HEK293 (cell line): Measurements from ENCODE around the gene WDR41.

Experiments used
- CTCF ChIA-PET: fragments of 350-600 bp; formaldehyde crosslinking; extraction: SDS; loops from one replicate; lab custom pipeline; 2021; ENCODE audit warnings: antibody characterized with exemption; lab: Yijun Ruan, JAX
- POLR2A ChIA-PET: fragments of 300-600 bp; formaldehyde crosslinking; extraction: SDS; loops from one replicate; lab custom pipeline; 2020; ENCODE audit warnings: antibody characterized with exemption, inconsistent platforms; lab: Yijun Ruan, JAX
- H3K27ac ChIP-seq: fragments of 200-500 bp; sonication (Bioruptor generic); 2 replicates; pipeline ENCODE4 v1.5.1; 2014; ENCODE audit warnings: low read depth, low read length, control low read depth, inconsistent platforms; ENCODE audit errors: extremely low read depth
- H3K36me3 ChIP-seq, 2 experiments: fragments of 200-500 bp in 1 of 2; sonication (Bioruptor generic) in 1 of 2; 1 replicate in 1 of 2; 2 replicates in 1 of 2; pipeline ENCODE4 v1.5.1; 2014 to 2017; ENCODE audit warnings: inconsistent platforms in 2 of 2, low read length in 2 of 2; ENCODE audit not compliant: control insufficient read depth in 2 of 2, insufficient read depth in 1 of 2
- H3K4me1 ChIP-seq: fragments of 200-500 bp; sonication (Bioruptor generic); 2 replicates; pipeline ENCODE4 v1.5.1; 2014; ENCODE audit warnings: mild to moderate bottlenecking, low read length, inconsistent platforms; ENCODE audit not compliant: control insufficient read depth, insufficient read depth
- H3K4me3 ChIP-seq: 2 replicates; pipeline ENCODE4 v1.5.1; 2011; ENCODE audit warnings: low read depth, mild to moderate bottlenecking, control low read depth, low read length, moderate library complexity
- H3K9me3 ChIP-seq: fragments of 200-500 bp; sonication (Bioruptor generic); 2 replicates; pipeline ENCODE4 v1.5.1; 2014; ENCODE audit warnings: low read depth, low read length, inconsistent platforms; ENCODE audit not compliant: control insufficient read depth, insufficient read depth
- TCF7L2 ChIP-seq: IDR thresholded peaks from 2 replicates; pipeline ENCODE4 v1.6.1; 2011; ENCODE audit warnings: low read depth, mild to moderate bottlenecking, inconsistent platforms, low read length, moderate library complexity, borderline replicate concordance
- YY2 ChIP-seq: fragments of 450-650 bp; formaldehyde crosslinking; IDR thresholded peaks from 2 replicates; pipeline ENCODE4 v1.5.1; 2016; ENCODE audit warnings: missing biosample characterization, missing genetic modification characterization
- ZFP41 ChIP-seq: fragments of 450-650 bp; formaldehyde crosslinking; IDR thresholded peaks from 2 replicates; pipeline ENCODE4 v1.5.1; 2016; ENCODE audit warnings: missing biosample characterization, missing genetic modification characterization, borderline replicate concordance
- ZNF112 ChIP-seq: fragments of 450-650 bp; formaldehyde crosslinking; IDR thresholded peaks from 2 replicates; pipeline ENCODE4 v1.5.0; 2017; ENCODE audit warnings: missing biosample characterization, missing genetic modification characterization
- ZNF132 ChIP-seq: fragments of 450-650 bp; formaldehyde crosslinking; IDR thresholded peaks from 2 replicates; pipeline ENCODE4 v1.5.1; 2017; ENCODE audit warnings: missing biosample characterization, missing genetic modification characterization, borderline replicate concordance
- ZNF16 ChIP-seq: fragments of 450-650 bp; formaldehyde crosslinking; IDR thresholded peaks from 2 replicates; pipeline ENCODE4 v1.5.1; 2016; ENCODE audit warnings: low read depth, missing biosample characterization, missing genetic modification characterization
- ZNF561 ChIP-seq: fragments of 450-650 bp; IDR thresholded peaks from 2 replicates; pipeline ENCODE4 v1.5.1; 2018; ENCODE audit warnings: missing biosample characterization, missing genetic modification characterization, borderline replicate concordance
- ZNF571 ChIP-seq: fragments of 450-650 bp; formaldehyde crosslinking; IDR thresholded peaks from 2 replicates; pipeline ENCODE4 v1.5.0; 2017; ENCODE audit warnings: missing biosample characterization, missing genetic modification characterization
- ZNF654 ChIP-seq: fragments of 450-650 bp; formaldehyde crosslinking; IDR thresholded peaks from 2 replicates; pipeline ENCODE4 v1.5.1; 2016; ENCODE audit warnings: low read depth, missing biosample characterization, missing genetic modification characterization
- ZNF670 ChIP-seq: fragments of 450-650 bp; formaldehyde crosslinking; IDR thresholded peaks from 2 replicates; pipeline ENCODE4 v1.5.1; 2016; ENCODE audit warnings: missing biosample characterization, missing genetic modification characterization, low read depth
- ZNF776 ChIP-seq: fragments of 450-650 bp; formaldehyde crosslinking; IDR thresholded peaks from 2 replicates; pipeline ENCODE4 v1.5.0; 2017; ENCODE audit warnings: missing biosample characterization, missing genetic modification characterization, borderline replicate concordance
- TF ChIP-seq, protein P1 (sequence below): fragments of 450-650 bp; formaldehyde crosslinking; IDR thresholded peaks from 2 replicates; pipeline ENCODE4 v1.5.1; 2016; ENCODE audit warnings: missing biosample characterization, missing genetic modification characterization
- TF ChIP-seq, protein P2 (sequence below): IDR thresholded peaks from 2 replicates; pipeline ENCODE4 v1.6.1; 2011; ENCODE audit warnings: mild to moderate bottlenecking, low read depth, low read length, borderline replicate concordance
- TF ChIP-seq, protein P3 (sequence below): fragments of 450-650 bp; formaldehyde crosslinking; IDR thresholded peaks from 2 replicates; pipeline ENCODE4 v1.5.1; 2016; ENCODE audit warnings: missing biosample characterization, missing genetic modification characterization
- TF ChIP-seq, protein P4 (sequence below): fragments of 450-650 bp; formaldehyde crosslinking; IDR thresholded peaks from 2 replicates; pipeline ENCODE4 v1.5.1; 2016; ENCODE audit warnings: missing biosample characterization, missing genetic modification characterization
- TF ChIP-seq, protein P5 (sequence below): fragments of 450-650 bp; formaldehyde crosslinking; IDR thresholded peaks from 2 replicates; pipeline ENCODE4 v1.5.1; 2016; ENCODE audit warnings: missing biosample characterization, missing genetic modification characterization
- TF ChIP-seq, protein P6 (sequence below): fragments of 450-650 bp; formaldehyde crosslinking; optimal IDR thresholded peaks from 2 replicates; pipeline ENCODE3; 2016; ENCODE audit warnings: missing biosample characterization, mild to moderate bottlenecking, missing genetic modification characterization
- TF ChIP-seq, protein P7 (sequence below): fragments of 450-650 bp; formaldehyde crosslinking; IDR thresholded peaks from 2 replicates; pipeline ENCODE4 v1.5.1; 2016; ENCODE audit warnings: missing biosample characterization, missing genetic modification characterization

WDR41 gene

DNA sequence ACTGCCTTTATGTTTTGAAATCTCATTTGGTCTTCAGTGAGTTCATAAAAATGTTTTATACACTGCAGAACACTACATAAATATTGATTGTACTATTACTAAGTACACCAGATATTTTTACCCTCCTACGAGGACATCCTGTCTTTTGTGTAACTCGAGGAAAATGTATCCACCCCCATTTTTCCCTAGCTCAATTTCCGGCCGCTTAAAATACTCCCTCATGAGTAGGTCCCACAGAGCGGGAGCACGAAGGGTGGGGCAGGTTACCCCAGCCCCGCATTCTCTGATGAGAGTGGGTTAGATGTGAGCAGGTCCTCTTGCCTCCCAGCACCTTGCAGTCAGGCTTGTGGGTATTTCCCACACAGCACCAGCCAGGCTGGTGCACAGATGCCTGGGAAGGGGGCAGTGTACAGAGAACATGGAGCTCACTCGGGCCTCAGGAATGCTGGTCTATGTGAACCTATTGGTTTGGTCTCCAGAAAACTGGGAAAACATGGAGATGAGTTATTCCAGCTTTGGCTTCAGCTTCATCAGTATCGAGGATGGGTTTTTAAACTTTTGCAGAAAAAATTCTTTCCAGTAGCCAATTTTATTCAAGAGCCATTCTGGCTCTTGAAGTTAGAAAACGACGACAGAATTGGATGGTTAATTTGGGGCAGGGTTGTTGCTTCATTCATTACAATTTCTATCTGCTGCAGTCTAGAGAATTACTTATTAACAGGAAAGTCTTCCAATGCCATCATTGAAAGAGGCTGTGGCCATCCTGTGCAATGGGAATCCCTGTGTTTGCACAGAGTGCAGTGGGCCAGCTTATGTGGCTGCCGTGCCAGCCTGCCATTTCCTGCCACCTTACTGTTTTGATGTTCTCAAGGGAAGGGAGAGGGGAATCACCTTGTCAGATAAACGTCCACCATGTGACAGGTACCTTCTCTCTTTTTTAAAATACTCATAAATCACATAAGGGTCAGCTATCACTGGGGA, 73.2 kb downstream of the WDR41 start:
- ChIA-PET POLR2A (no interaction called here), CTCF (no interaction called here)
- Histone ChIP-seq H3K36me3 (no peaks in the 10 kb centered on the region), H3K27ac (no peak overlapping the region), H3K4me1 (no peaks in the 10 kb centered on the region), H3K4me3 (no peak overlapping the region), H3K9me3 (no peaks in the 10 kb centered on the region)
- TF ChIP-seq, protein P1, sequence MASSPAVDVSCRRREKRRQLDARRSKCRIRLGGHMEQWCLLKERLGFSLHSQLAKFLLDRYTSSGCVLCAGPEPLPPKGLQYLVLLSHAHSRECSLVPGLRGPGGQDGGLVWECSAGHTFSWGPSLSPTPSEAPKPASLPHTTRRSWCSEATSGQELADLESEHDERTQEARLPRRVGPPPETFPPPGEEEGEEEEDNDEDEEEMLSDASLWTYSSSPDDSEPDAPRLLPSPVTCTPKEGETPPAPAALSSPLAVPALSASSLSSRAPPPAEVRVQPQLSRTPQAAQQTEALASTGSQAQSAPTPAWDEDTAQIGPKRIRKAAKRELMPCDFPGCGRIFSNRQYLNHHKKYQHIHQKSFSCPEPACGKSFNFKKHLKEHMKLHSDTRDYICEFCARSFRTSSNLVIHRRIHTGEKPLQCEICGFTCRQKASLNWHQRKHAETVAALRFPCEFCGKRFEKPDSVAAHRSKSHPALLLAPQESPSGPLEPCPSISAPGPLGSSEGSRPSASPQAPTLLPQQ (tag by site-specific recombination) = no peak
- no peak for TF ChIP-seq TCF7L2
- TF ChIP-seq ZNF776 (tag by site-specific recombination) = no peak
- no peak for TF ChIP-seq ZNF670 (tag by site-specific recombination)
- TF ChIP-seq, protein P2, sequence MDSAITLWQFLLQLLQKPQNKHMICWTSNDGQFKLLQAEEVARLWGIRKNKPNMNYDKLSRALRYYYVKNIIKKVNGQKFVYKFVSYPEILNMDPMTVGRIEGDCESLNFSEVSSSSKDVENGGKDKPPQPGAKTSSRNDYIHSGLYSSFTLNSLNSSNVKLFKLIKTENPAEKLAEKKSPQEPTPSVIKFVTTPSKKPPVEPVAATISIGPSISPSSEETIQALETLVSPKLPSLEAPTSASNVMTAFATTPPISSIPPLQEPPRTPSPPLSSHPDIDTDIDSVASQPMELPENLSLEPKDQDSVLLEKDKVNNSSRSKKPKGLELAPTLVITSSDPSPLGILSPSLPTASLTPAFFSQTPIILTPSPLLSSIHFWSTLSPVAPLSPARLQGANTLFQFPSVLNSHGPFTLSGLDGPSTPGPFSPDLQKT = no peak
- TF ChIP-seq, protein P3, sequence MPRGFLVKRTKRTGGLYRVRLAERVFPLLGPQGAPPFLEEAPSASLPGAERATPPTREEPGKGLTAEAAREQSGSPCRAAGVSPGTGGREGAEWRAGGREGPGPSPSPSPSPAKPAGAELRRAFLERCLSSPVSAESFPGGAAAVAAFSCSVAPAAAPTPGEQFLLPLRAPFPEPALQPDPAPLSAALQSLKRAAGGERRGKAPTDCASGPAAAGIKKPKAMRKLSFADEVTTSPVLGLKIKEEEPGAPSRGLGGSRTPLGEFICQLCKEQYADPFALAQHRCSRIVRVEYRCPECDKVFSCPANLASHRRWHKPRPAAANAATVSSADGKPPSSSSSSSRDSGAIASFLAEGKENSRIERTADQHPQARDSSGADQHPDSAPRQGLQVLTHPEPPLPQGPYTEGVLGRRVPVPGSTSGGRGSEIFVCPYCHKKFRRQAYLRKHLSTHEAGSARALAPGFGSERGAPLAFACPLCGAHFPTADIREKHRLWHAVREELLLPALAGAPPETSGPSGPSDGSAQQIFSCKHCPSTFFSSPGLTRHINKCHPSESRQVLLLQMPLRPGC (tag by site-specific recombination) = no peak
- TF ChIP-seq, protein P4, sequence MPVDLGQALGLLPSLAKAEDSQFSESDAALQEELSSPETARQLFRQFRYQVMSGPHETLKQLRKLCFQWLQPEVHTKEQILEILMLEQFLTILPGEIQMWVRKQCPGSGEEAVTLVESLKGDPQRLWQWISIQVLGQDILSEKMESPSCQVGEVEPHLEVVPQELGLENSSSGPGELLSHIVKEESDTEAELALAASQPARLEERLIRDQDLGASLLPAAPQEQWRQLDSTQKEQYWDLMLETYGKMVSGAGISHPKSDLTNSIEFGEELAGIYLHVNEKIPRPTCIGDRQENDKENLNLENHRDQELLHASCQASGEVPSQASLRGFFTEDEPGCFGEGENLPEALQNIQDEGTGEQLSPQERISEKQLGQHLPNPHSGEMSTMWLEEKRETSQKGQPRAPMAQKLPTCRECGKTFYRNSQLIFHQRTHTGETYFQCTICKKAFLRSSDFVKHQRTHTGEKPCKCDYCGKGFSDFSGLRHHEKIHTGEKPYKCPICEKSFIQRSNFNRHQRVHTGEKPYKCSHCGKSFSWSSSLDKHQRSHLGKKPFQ (tag by site-specific recombination) = no peak
- TF ChIP-seq, protein P5, sequence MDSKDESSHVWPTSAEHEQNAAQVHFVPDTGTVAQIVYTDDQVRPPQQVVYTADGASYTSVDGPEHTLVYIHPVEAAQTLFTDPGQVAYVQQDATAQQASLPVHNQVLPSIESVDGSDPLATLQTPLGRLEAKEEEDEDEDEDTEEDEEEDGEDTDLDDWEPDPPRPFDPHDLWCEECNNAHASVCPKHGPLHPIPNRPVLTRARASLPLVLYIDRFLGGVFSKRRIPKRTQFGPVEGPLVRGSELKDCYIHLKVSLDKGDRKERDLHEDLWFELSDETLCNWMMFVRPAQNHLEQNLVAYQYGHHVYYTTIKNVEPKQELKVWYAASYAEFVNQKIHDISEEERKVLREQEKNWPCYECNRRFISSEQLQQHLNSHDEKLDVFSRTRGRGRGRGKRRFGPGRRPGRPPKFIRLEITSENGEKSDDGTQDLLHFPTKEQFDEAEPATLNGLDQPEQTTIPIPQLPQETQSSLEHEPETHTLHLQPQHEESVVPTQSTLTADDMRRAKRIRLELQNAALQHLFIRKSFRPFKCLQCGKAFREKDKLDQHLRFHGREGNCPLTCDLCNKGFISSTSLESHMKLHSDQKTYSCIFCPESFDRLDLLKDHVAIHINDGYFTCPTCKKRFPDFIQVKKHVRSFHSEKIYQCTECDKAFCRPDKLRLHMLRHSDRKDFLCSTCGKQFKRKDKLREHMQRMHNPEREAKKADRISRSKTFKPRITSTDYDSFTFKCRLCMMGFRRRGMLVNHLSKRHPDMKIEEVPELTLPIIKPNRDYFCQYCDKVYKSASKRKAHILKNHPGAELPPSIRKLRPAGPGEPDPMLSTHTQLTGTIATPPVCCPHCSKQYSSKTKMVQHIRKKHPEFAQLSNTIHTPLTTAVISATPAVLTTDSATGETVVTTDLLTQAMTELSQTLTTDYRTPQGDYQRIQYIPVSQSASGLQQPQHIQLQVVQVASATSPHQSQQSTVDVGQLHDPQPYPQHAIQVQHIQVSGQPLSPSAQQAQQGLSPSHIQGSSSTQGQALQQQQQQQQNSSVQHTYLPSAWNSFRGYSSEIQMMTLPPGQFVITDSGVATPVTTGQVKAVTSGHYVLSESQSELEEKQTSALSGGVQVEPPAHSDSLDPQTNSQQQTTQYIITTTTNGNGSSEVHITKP = no peak
- no peak for TF ChIP-seq YY2 (tag by site-specific recombination)

DNA sequence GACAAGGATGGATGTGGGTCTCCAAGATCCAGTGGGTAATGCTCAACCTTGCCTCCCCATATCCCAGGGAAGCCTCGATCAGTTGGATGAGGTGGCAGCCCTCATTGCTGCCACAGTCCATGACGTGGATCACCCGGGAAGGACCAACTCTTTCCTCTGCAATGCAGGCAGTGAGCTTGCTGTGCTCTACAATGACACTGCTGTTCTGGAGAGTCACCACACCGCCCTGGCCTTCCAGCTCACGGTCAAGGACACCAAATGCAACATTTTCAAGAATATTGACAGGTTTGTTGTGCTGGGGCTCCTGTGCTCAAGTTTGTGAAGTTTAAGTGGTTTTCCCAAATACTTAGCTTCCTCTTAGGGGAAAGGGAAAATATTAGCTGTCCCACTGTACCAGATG, 74.0 kb downstream of the WDR41 start:
- H3K27ac ChIP-seq = no peak overlapping the region
- CTCF ChIA-PET = no interaction called here
- TF ChIP-seq, protein P2 = no peak
- no peak for TF ChIP-seq ZNF132 (tag by site-specific recombination)
- TF ChIP-seq ZFP41 (tag by site-specific recombination) = no peak
- TF ChIP-seq ZNF16 (tag by site-specific recombination) = no peak
- TF ChIP-seq, protein P6, sequence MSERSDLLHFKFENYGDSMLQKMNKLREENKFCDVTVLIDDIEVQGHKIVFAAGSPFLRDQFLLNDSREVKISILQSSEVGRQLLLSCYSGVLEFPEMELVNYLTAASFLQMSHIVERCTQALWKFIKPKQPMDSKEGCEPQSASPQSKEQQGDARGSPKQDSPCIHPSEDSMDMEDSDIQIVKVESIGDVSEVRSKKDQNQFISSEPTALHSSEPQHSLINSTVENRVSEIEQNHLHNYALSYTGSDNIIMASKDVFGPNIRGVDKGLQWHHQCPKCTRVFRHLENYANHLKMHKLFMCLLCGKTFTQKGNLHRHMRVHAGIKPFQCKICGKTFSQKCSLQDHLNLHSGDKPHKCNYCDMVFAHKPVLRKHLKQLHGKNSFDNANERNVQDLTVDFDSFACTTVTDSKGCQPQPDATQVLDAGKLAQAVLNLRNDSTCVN (tag by site-specific recombination) = no peak
- no peak for TF ChIP-seq ZNF571 (tag by site-specific recombination)
- TF ChIP-seq ZNF112 (tag by site-specific recombination) = no peak
- no peak for TF ChIP-seq ZNF654 (tag by site-specific recombination)
- TF ChIP-seq, protein P7, sequence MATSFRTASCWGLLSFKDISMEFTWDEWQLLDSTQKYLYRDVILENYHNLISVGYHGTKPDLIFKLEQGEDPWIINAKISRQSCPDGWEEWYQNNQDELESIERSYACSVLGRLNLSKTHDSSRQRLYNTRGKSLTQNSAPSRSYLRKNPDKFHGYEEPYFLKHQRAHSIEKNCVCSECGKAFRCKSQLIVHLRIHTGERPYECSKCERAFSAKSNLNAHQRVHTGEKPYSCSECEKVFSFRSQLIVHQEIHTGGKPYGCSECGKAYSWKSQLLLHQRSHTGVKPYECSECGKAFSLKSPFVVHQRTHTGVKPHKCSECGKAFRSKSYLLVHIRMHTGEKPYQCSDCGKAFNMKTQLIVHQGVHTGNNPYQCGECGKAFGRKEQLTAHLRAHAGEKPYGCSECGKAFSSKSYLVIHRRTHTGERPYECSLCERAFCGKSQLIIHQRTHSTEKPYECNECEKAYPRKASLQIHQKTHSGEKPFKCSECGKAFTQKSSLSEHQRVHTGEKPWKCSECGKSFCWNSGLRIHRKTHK (tag by site-specific recombination) = no peak
- no peak for TF ChIP-seq ZNF561

More for the DNA sequence above, 74.0 kb downstream of the WDR41 start:
- POLR2A ChIA-PET = no interaction called here
- Histone ChIP-seq H3K9me3 (no peaks in the 10 kb centered on the region), H3K36me3 (no peaks in the 10 kb centered on the region), H3K4me3 (no peak overlapping the region), H3K4me1 (no peaks in the 10 kb centered on the region)
